A549 (cell line): Measurements from ENCODE around the gene NFYC. TPM values are rescaled to one million over a fixed set of nuclear protein-coding genes. Genes with fewer than 3 reads are reported as not detected.

ENCODE experiments used
- ATAC-seq, 2 experiments: fragments of 200-7000 bp in 1 of 2; fragments of >200 bp in 1 of 2; cut with Nextera tagmentation in 1 of 2; cut with Tn5 transposase in 1 of 2; 3 replicates each; pipeline versions ENCODE4 v1.8.0 to v1.9.1; 2018 to 2020; ENCODE audit warnings: mild to moderate bottlenecking in 1 of 2, moderate library complexity in 1 of 2
- CTCF ChIA-PET: fragments of 300-600 bp; sonication (Branson Sonifier 250); formaldehyde crosslinking; extraction: SDS; loops from one replicate; lab custom pipeline; 2021; ENCODE audit warnings: antibody characterized with exemption, inconsistent platforms; lab: Yijun Ruan, JAX
- POLR2A ChIA-PET: fragments of 350-600 bp; formaldehyde crosslinking; extraction: SDS; loops from one replicate; lab custom pipeline; 2021; ENCODE audit warnings: antibody characterized with exemption, inconsistent platforms; lab: Yijun Ruan, JAX
- DNase-seq, 2 experiments: peaks; one replicate each; pipeline versions ENCODE4 v3.0.0 to v3.0.0-alpha.2; 2011 to 2016; ENCODE audit warnings: low read depth in 1 of 2, low spot score in 1 of 2
- FAIRE-seq: peaks from 2 replicates; lab custom pipeline; 2011; peaks lifted over from hg19 to GRCh38; lab: Jason Lieb, UNC
- H3K27ac ChIP-seq, 2 experiments: fragments of >200 bp; sonication (Bioruptor Twin); formaldehyde crosslinking; 3 replicates each; pipeline ENCODE4 v1.5.1; 2016 to 2017
- H3K4me1 ChIP-seq: fragments of >200 bp; sonication (Bioruptor Twin); formaldehyde crosslinking; 3 replicates; pipeline ENCODE4 v1.6.1; 2016
- H3K4me2 ChIP-seq: fragments of >200 bp; sonication (Bioruptor Twin); formaldehyde crosslinking; 3 replicates; pipeline ENCODE4 v1.6.1; 2016
- H3K4me3 ChIP-seq: fragments of >200 bp; sonication (Bioruptor Twin); formaldehyde crosslinking; 3 replicates; pipeline ENCODE4 v1.5.1; 2016
- H3K9me3 ChIP-seq: fragments of >200 bp; sonication (Bioruptor Twin); formaldehyde crosslinking; 3 replicates; pipeline ENCODE4 v1.6.1; 2016
- BCL3 ChIP-seq: fragments of >200 bp; sonication (Bioruptor Twin); formaldehyde crosslinking; IDR thresholded peaks from 3 replicates; pipeline ENCODE4 v1.6.1; 2016
- BHLHE40 ChIP-seq: IDR thresholded peaks from 2 replicates; pipeline ENCODE4 v1.6.1; 2012; ENCODE audit warnings: low read depth, low read length, inconsistent platforms
- CEBPB ChIP-seq, 2 experiments: fragments of >200 bp in 1 of 2; sonication (Bioruptor Twin) in 1 of 2; formaldehyde crosslinking in 1 of 2; IDR thresholded peaks; 2 replicates each; pipeline ENCODE4 v1.6.1; 2012 to 2016
- CTCF ChIP-seq: fragments of >200 bp; sonication (Bioruptor Twin); formaldehyde crosslinking; IDR thresholded peaks from 3 replicates; pipeline ENCODE4 v1.5.1; 2016
- E2F6 ChIP-seq: IDR thresholded peaks from 2 replicates; pipeline ENCODE4 v1.6.1; 2012; ENCODE audit warnings: low read depth, borderline replicate concordance
- FOXS1 ChIP-seq: fragments of 250-450 bp; sonication (Bioruptor Pico); IDR thresholded peaks from 2 replicates; pipeline ENCODE4 v1.5.0; 2020; ENCODE audit warnings: mild to moderate bottlenecking, moderate library complexity
- JUNB ChIP-seq: fragments of >200 bp; sonication (Bioruptor Twin); formaldehyde crosslinking; IDR thresholded peaks from 2 replicates; pipeline ENCODE4 v1.6.1; 2016
- MAFK ChIP-seq: fragments of 450-650 bp; IDR thresholded peaks from 2 replicates; pipeline ENCODE4 v1.6.1; 2014; ENCODE audit not compliant: partially characterized antibody
- MAZ ChIP-seq: fragments of 150-350 bp; IDR thresholded peaks from 2 replicates; pipeline ENCODE4 v1.6.1; 2014; ENCODE audit warnings: antibody characterized with exemption, low read depth, low read length, borderline replicate concordance
- NFE2L2 ChIP-seq: fragments of 150-350 bp; conservative IDR thresholded peaks from 2 replicates; pipeline ENCODE4 v1.6.1; 2014; ENCODE audit warnings: low read length
- NPAS2 ChIP-seq: fragments of 250-450 bp; sonication (Bioruptor Pico); IDR thresholded peaks from 2 replicates; pipeline ENCODE4 v1.8.0; 2022; ENCODE audit warnings: mild to moderate bottlenecking, moderate library complexity, borderline replicate concordance
- PBX3 ChIP-seq: IDR thresholded peaks from 2 replicates; pipeline ENCODE4 v1.6.1; 2012
- PHF8 ChIP-seq: fragments of 200-600 bp; sonication (generic); IDR thresholded peaks from 2 replicates; pipeline ENCODE4 v1.6.1; 2016; ENCODE audit warnings: low read depth, mild to moderate bottlenecking, antibody characterized with exemption, moderate library complexity, borderline replicate concordance
- POLR2A ChIP-seq: IDR thresholded peaks from 2 replicates; pipeline ENCODE4 v1.6.1; 2012; ENCODE audit warnings: mild to moderate bottlenecking, low read length
- REST ChIP-seq: fragments of 200-600 bp; sonication (generic); IDR thresholded peaks from 2 replicates; pipeline ENCODE4 v1.6.1; 2016; ENCODE audit warnings: antibody characterized with exemption, mild to moderate bottlenecking, moderate library complexity
- SMC3 ChIP-seq: fragments of >200 bp; sonication (Bioruptor Twin); formaldehyde crosslinking; IDR thresholded peaks from 3 replicates; pipeline ENCODE4 v1.6.1; 2018; ENCODE audit warnings: inconsistent platforms
- ZSCAN20 ChIP-seq: fragments of 250-450 bp; sonication (Bioruptor Pico); IDR thresholded peaks from 2 replicates; pipeline ENCODE4 v1.8.0; 2022; ENCODE audit warnings: mild to moderate bottlenecking, moderate library complexity
- WGBS: methylation state at CpG from one replicate; pipeline ENCODE4 v1.1.6; 2017; ENCODE audit errors: missing lambda C conversion rate; 5-methylcytosine and 5-hydroxymethylcytosine counted together
- polyA plus RNA-seq, 4 experiments: library from polyadenylated mRNA; depleted of rRNA in 3 of 4; stranded (reverse); fragments of >200 nt; fragmentation: RNase III in 1 of 4; extraction: RNeasy Plus Mini Kit Qiagen cat#74134 plus additional on column Dnase treatment in 1 of 4; gene quantifications; 2 replicates in 3 of 4; 3 replicates in 1 of 4; pipeline ENCODE4 v1.2.3, GENCODE V29; 2011 to 2017

NFYC gene
- polyA plus RNA-seq, 2 of the 4 experiments (the other 2 are of a cell fraction), result 35.1 to 43.4 TPM

- ATAC-seq (no peak), FAIRE-seq (no peak)
- Histone ChIP-seq H3K27ac (no peak overlapping the region), H3K4me2 (no peak overlapping the region)
- POLR2A ChIA-PET, result no interaction called here
- CTCF ChIA-PET, result interaction anchor here (0.9 to 1.6 kb wide), 3 partner anchors 19 to 51 kb away, joined by 3 to 7 read pairs (median 4); no protein-coding TSS in a partner anchor
- no peak for TF ChIP-seq ZSCAN20 (CRISPR knock-in tag)
- TF ChIP-seq POLR2A, result no peak
- no peak for TF ChIP-seq NPAS2 (CRISPR knock-in tag)
- no peak for TF ChIP-seq PHF8
- TF ChIP-seq NFE2L2, result no peak
- TF ChIP-seq MAFK, result no peak
- no peak for TF ChIP-seq CTCF
- no peak for TF ChIP-seq MAZ
- TF ChIP-seq, all 56 proteins: peak for 0
- peaks cover 12% of the 10 kb centered on the region for H3K4me1 ChIP-seq
- no peaks in the 10 kb centered on the region for H3K9me3 ChIP-seq
- WGBS, result no CpG with 5 or more reads among the region's 1 CpG
- no peak for DNase-seq
- H3K4me3 ChIP-seq, result no peak overlapping the region
Observed at GRCh38 chr1:40664167-40664537, 27.4 kb upstream of the NFYC start.

- DNase-seq (no peak), ATAC-seq (no peak), FAIRE-seq (no peak)
- H3K27ac ChIP-seq, result peak overlapping the region; percentile 83 to 87; a peak in 4 of 6 replicates
- H3K9me3 ChIP-seq, result no peaks in the 10 kb centered on the region
- ChIA-PET CTCF (interaction anchor here (0.6 to 1.6 kb wide), 5 partner anchors 14 to 52 kb away, joined by 3 to 7 read pairs (median 3); no protein-coding TSS in a partner anchor), POLR2A (interaction anchor here (1.0 kb wide), 1 partner anchor 26 kb away, joined by 4 read pairs; the partner anchor contains the start of gene NFYC)
- peak overlapping the region; percentile 65 for H3K4me2 ChIP-seq
- WGBS, result 84% methylated on average over 2 of the region's 2 CpGs
- TF ChIP-seq SMC3 (no peak), JUNB (no peak), PBX3 (no peak), POLR2A (no peak), CEBPB (IDR thresholded peaks at IDR 0.05) (no peak), NFE2L2 (no peak), BHLHE40 (no peak), BCL3 (no peak), E2F6 (no peak)
- TF ChIP-seq, all 56 proteins: peak for 0
- peak overlapping the region; percentile 89 for H3K4me3 ChIP-seq
- H3K4me1 ChIP-seq, result peaks cover 12% of the 10 kb centered on the region
Observed at GRCh38 chr1:40664791-40665190, 26.7 kb upstream of the NFYC start.

GRCh38 chr1:40665335-40666171 is 26.0 kb upstream of the NFYC start, which contains the start of gene RIMS3:
Gene RIMS3 (minus strand): TSS chr1:40665682. CDS start chr1:40641925, 23,757 bp downstream.
- peak within 1 kb of the TSS; percentile 89 for H3K4me3 ChIP-seq
- no peak for FAIRE-seq
- ATAC-seq, result peak; percentile 81 to 88
- peaks cover 12% of the 10 kb centered on the region for H3K4me1 ChIP-seq
- no peaks in the 10 kb centered on the region for H3K9me3 ChIP-seq
- H3K27ac ChIP-seq, result peak within 1 kb of the TSS; percentile 83 to 87
- 0% methylated on average over 10 of the region's 59 CpGs for WGBS
- TF ChIP-seq CTCF, result peak; percentile 33; the same call in 2 of the 3 replicates
- no peak for TF ChIP-seq REST
- TF ChIP-seq FOXS1, result no peak
- no peak for TF ChIP-seq NPAS2 (CRISPR knock-in tag)
- TF ChIP-seq, all 56 proteins: peak for 1
- peak within 1 kb of the TSS; percentile 65 for H3K4me2 ChIP-seq
- CTCF ChIA-PET, result interaction anchor here (0.6 to 2.0 kb wide), 7 partner anchors 13 to 184 kb away, joined by 3 to 7 read pairs (median 3); no protein-coding TSS in a partner anchor
- POLR2A ChIA-PET, result interaction anchor here (1.0 kb wide), 1 partner anchor 25 kb away, joined by 4 read pairs; the partner anchor contains the start of gene NFYC
- peak; percentile 55 to 60 for DNase-seq
